ENCODE results near the gene PLIN4. TPM values are rescaled to one million over a fixed set of nuclear protein-coding genes. Genes with fewer than 3 reads are reported as not detected.

Gene PLIN4
- total RNA-seq, 1 experiment from 2014 or later: 1.8 TPM

GRCh38 chr19:4501691-4502090 lies 16.6 kb downstream of the PLIN4 start:
- peaks cover 37% of the 10 kb centered on the region for H3K36me3 Mint-ChIP-seq (ENCODE audit: insufficient read depth, unreplicated experiment)
- no peaks in the 10 kb centered on the region for H3K9me3 Mint-ChIP-seq (ENCODE audit: unreplicated experiment)
- ChIA-PET CTCF (interaction anchor here (0.7 to 3.4 kb wide), 2 partner anchors 24 to 58 kb away, joined by 3 to 12 read pairs; no protein-coding TSS in a partner anchor), POLR2A (no interaction called here)
- H3K4me3 Mint-ChIP-seq (ENCODE audit: unreplicated experiment): no peak overlapping the region
- peaks cover 8% of the 10 kb centered on the region for H3K4me1 Mint-ChIP-seq (ENCODE audit: insufficient read depth, unreplicated experiment)
- no peak overlapping the region for H3K27ac Mint-ChIP-seq (ENCODE audit: low read depth, unreplicated experiment)
- DNase-seq (ENCODE audit: unreplicated experiment): no peak
- no TSS peak for BruUV-seq (replicated peaks)
- TF ChIP-seq, protein P1, sequence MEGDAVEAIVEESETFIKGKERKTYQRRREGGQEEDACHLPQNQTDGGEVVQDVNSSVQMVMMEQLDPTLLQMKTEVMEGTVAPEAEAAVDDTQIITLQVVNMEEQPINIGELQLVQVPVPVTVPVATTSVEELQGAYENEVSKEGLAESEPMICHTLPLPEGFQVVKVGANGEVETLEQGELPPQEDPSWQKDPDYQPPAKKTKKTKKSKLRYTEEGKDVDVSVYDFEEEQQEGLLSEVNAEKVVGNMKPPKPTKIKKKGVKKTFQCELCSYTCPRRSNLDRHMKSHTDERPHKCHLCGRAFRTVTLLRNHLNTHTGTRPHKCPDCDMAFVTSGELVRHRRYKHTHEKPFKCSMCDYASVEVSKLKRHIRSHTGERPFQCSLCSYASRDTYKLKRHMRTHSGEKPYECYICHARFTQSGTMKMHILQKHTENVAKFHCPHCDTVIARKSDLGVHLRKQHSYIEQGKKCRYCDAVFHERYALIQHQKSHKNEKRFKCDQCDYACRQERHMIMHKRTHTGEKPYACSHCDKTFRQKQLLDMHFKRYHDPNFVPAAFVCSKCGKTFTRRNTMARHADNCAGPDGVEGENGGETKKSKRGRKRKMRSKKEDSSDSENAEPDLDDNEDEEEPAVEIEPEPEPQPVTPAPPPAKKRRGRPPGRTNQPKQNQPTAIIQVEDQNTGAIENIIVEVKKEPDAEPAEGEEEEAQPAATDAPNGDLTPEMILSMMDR (IDR thresholded peaks at IDR 0.05; ENCODE audit: unreplicated experiment): no peak
- intact Hi-C loops (cut with micrococcal nuclease): no loop called here
- no peaks in the 10 kb centered on the region for H3K27me3 Mint-ChIP-seq (ENCODE audit: insufficient read depth, unreplicated experiment)

- CTCF ChIA-PET: interaction anchor here (0.7 kb wide), 1 partner anchor 57 kb away, joined by 3 read pairs; no protein-coding TSS in a partner anchor
- H3K9me3 Mint-ChIP-seq (ENCODE audit: unreplicated experiment): no peaks in the 10 kb centered on the region
- peaks cover 37% of the 10 kb centered on the region for H3K36me3 Mint-ChIP-seq (ENCODE audit: insufficient read depth, unreplicated experiment)
Measured at GRCh38 chr19:4500841-4501591, 17.3 kb downstream of the PLIN4 start.

DNA sequence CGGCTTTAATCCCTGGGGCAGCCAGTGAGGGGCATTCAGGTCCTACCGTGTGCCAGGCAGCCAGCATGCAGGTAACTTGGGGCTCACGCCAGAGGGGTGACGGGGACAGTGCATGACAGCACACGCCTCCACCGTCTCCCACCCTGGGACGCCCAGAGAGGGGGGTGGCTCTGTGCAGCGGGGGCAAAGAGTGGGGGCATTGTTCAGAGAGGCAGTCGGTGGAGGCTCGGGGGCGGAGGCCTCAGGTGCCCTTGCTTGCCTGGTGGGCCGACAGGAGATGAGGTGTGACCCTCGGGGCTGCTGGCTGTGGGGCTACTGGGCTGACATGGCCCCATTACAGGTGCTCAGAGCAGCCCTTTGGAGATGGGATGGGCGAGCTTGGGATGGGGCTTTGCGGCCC lies 18.4 kb downstream of the PLIN4 start:
- POLR2A ChIA-PET: no interaction called here
- BruUV-seq (replicated peaks): no TSS peak
- CTCF ChIA-PET: no interaction called here

More at GRCh38 chr19:4500841-4501591, 17.3 kb downstream of the PLIN4 start:
- no TSS peak for BruUV-seq (replicated peaks)
- no peaks in the 10 kb centered on the region for H3K27me3 Mint-ChIP-seq (ENCODE audit: insufficient read depth, unreplicated experiment)
- no peak for DNase-seq (ENCODE audit: unreplicated experiment)
- POLR2A ChIA-PET: no interaction called here
- TF ChIP-seq, protein P1 (IDR thresholded peaks at IDR 0.05; ENCODE audit: unreplicated experiment): no peak
- H3K27ac Mint-ChIP-seq (ENCODE audit: low read depth, unreplicated experiment): no peak overlapping the region
- intact Hi-C loops (cut with micrococcal nuclease): no loop called here
- H3K4me3 Mint-ChIP-seq (ENCODE audit: unreplicated experiment): no peak overlapping the region
- H3K4me1 Mint-ChIP-seq (ENCODE audit: insufficient read depth, unreplicated experiment): peaks cover 1% of the 10 kb centered on the region

DNA sequence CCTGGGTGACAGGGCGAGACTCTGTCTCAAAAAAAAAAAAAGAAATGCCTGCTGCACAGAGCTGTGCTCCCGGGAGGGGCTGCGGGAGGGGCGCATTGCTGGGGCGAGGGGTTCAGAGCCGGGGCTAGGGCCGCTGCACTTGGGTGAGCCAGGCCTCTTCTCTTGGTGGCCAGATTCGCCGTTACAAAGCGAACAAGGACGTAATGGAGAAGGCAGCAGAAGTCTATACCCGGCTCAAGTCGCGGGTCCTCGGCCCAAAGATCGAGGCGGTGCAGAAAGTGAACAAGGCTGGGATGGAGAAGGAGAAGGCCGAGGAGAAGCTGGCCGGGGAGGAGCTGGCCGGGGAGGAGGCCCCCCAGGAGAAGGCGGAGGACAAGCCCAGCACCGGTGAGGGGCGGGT lies 19.0 kb downstream of the PLIN4 start:
- no peaks in the 10 kb centered on the region for H3K27me3 Mint-ChIP-seq (ENCODE audit: insufficient read depth, unreplicated experiment)
- DNase-seq (ENCODE audit: unreplicated experiment): no peak
- no peak overlapping the region for H3K4me3 Mint-ChIP-seq (ENCODE audit: unreplicated experiment)
- peaks cover 43% of the 10 kb centered on the region for H3K36me3 Mint-ChIP-seq (ENCODE audit: insufficient read depth, unreplicated experiment)
- H3K4me1 Mint-ChIP-seq (ENCODE audit: insufficient read depth, unreplicated experiment): no peaks in the 10 kb centered on the region
- TF ChIP-seq, protein P1 (IDR thresholded peaks at IDR 0.05; ENCODE audit: unreplicated experiment): no peak
- no TSS peak for BruUV-seq (replicated peaks)
- ChIA-PET CTCF (interaction anchor here (1.4 kb wide), 1 partner anchor 24 kb away, joined by 6 read pairs; no protein-coding TSS in a partner anchor), POLR2A (no interaction called here)
- intact Hi-C loops (cut with micrococcal nuclease): no loop called here
- H3K9me3 Mint-ChIP-seq (ENCODE audit: unreplicated experiment): no peaks in the 10 kb centered on the region
- H3K27ac Mint-ChIP-seq (ENCODE audit: low read depth, unreplicated experiment): no peak overlapping the region

More for the DNA sequence above, 18.4 kb downstream of the PLIN4 start:
- TF ChIP-seq, protein P1 (IDR thresholded peaks at IDR 0.05; ENCODE audit: unreplicated experiment): no peak
- Mint-ChIP-seq H3K4me3 (ENCODE audit: unreplicated experiment) (no peak overlapping the region), H3K9me3 (ENCODE audit: unreplicated experiment) (no peaks in the 10 kb centered on the region), H3K4me1 (ENCODE audit: insufficient read depth, unreplicated experiment) (no peaks in the 10 kb centered on the region), H3K27ac (ENCODE audit: low read depth, unreplicated experiment) (no peak overlapping the region), H3K27me3 (ENCODE audit: insufficient read depth, unreplicated experiment) (no peaks in the 10 kb centered on the region), H3K36me3 (ENCODE audit: insufficient read depth, unreplicated experiment) (peaks cover 43% of the 10 kb centered on the region)
- intact Hi-C loops (cut with micrococcal nuclease): no loop called here
- DNase-seq (ENCODE audit: unreplicated experiment): no peak

Measured in MCF 10A (cell line).